Tibial nerve (tissue), 4 donors: ENCODE data around the gene FBXL17. TPM values are rescaled to one million over a fixed set of nuclear protein-coding genes. Genes with fewer than 3 reads are reported as not detected.

Source experiments
- DNase-seq, 2 donors: peaks; one replicate each; pipeline ENCODE4 v3.0.0-alpha.2; 2019; ENCODE audit warnings: low spot score in 2 of 2
- H3K27ac ChIP-seq, 4 donors: fragments of 200-600 bp; sonication (generic) in 3 of 4; one replicate each; pipeline ENCODE4 v1.5.1; 2017 to 2019; ENCODE audit warnings: mild to moderate bottlenecking in 1 of 4
- H3K27me3 ChIP-seq, 2 donors: fragments of 200-600 bp; sonication (generic) in 1 of 2; one replicate each; pipeline versions ENCODE4 v1.5.1 to v1.6.0; 2017 to 2019
- H3K36me3 ChIP-seq, 3 donors: fragments of 200-600 bp; sonication (generic); one replicate each; pipeline ENCODE4 v1.5.1; 2018 to 2019
- H3K4me1 ChIP-seq, 4 donors: fragments of 200-600 bp; sonication (generic) in 3 of 4; one replicate each; pipeline ENCODE4 v1.5.1; 2017 to 2019
- H3K4me3 ChIP-seq, 4 donors: fragments of 200-600 bp; sonication (generic) in 3 of 4; one replicate each; pipeline ENCODE4 v1.5.1; 2017 to 2019; ENCODE audit warnings: mild to moderate bottlenecking in 1 of 4, moderate library complexity in 1 of 4
- H3K9me3 ChIP-seq, 4 donors: fragments of 200-600 bp; sonication (generic) in 3 of 4; one replicate each; pipeline ENCODE4 v1.5.1; 2017 to 2019
- CTCF ChIP-seq, 5 experiments: fragments of 200-600 bp in 3 of 5; fragments of 450-650 bp in 2 of 5; sonication (generic) in 3 of 5; IDR thresholded peaks; one replicate each; pipeline ENCODE4 v1.5.1; 2016 to 2019; ENCODE audit warnings: antibody characterized with exemption in 5 of 5, mild to moderate bottlenecking in 3 of 5, moderate library complexity in 2 of 5
- EP300 ChIP-seq, 2 donors: sonication (generic); formaldehyde crosslinking; IDR thresholded peaks; one replicate each; pipeline ENCODE4 v1.6.1; 2017; ENCODE audit warnings: antibody characterized with exemption in 2 of 2, mild to moderate bottlenecking in 1 of 2
- POLR2A ChIP-seq, 2 donors: fragments of 450-650 bp; IDR thresholded peaks; one replicate each; pipeline ENCODE4 v1.6.1; 2017; ENCODE audit warnings: antibody characterized with exemption in 2 of 2, mild to moderate bottlenecking in 2 of 2, moderate library complexity in 2 of 2
- WGBS, 2 donors: methylation state at CpG; one replicate each; pipeline ENCODE4 v1.1.5; 2018; 5-methylcytosine and 5-hydroxymethylcytosine counted together
- total RNA-seq, 4 donors: library from RNA; depleted of rRNA; stranded (reverse); fragments of >200 nt; gene quantifications; one replicate each; pipeline ENCODE4 v1.1.0, GENCODE V29; 2016

FBXL17 gene
- total RNA-seq, 4 donors from 2014 or later = 16.5 to 19.0 (median 17.6) TPM

- TF ChIP-seq POLR2A (IDR thresholded peaks at IDR 0.05) (no peak), CTCF (IDR thresholded peaks at IDR 0.05) (no peak)
- Histone ChIP-seq H3K36me3 (no peaks in the 10 kb centered on the region), H3K4me3 (no peak overlapping the region), H3K27me3 (no peaks in the 10 kb centered on the region), H3K27ac (no peak overlapping the region), H3K4me1 (peaks cover 0 to 12% (median 0%) of the 10 kb centered on the region in 4 donors), H3K9me3 (no peaks in the 10 kb centered on the region)
- 37 to 43% methylated on average over 1 of the region's 1 CpG for WGBS, 2 donors
- no peak for DNase-seq
These were observed 356.9 kb downstream of the FBXL17 start for GRCh38 chr5:108024986-108025385.

- Histone ChIP-seq H3K4me1 (no peaks in the 10 kb centered on the region), H3K36me3 (peaks cover 0 to 7% (median 0%) of the 10 kb centered on the region in 3 donors), H3K27ac (no peak overlapping the region), H3K27me3 (no peaks in the 10 kb centered on the region), H3K4me3 (no peak overlapping the region), H3K9me3 (no peaks in the 10 kb centered on the region)
- TF ChIP-seq EP300 (IDR thresholded peaks at IDR 0.05) (no peak), POLR2A (IDR thresholded peaks at IDR 0.05) (no peak), CTCF (IDR thresholded peaks at IDR 0.05) (no peak)
- DNase-seq = no peak
- WGBS, 2 donors = 62 to 67% methylated on average over 2 of the region's 2 CpGs
These were observed 365.8 kb downstream of the FBXL17 start for GRCh38 chr5:108016101-108016500.

- TF ChIP-seq CTCF (IDR thresholded peaks at IDR 0.05) (no peak), POLR2A (IDR thresholded peaks at IDR 0.05) (no peak), EP300 (IDR thresholded peaks at IDR 0.05) (no peak)
These were observed 375.1 kb downstream of the FBXL17 start for GRCh38 chr5:108006791-108007190.

GRCh38 chr5:108003178-108003577, 378.7 kb downstream of the FBXL17 start:
- Histone ChIP-seq H3K27ac (no peak overlapping the region), H3K27me3 (no peaks in the 10 kb centered on the region), H3K9me3 (no peaks in the 10 kb centered on the region), H3K4me1 (peaks cover 0 to 17% (median 0%) of the 10 kb centered on the region in 4 donors), H3K4me3 (peak overlapping the region in 1 of 4 donors; percentile 29), H3K36me3 (peaks cover 0 to 2% (median 0%) of the 10 kb centered on the region in 3 donors)
- 8% methylated on average over 1 of the region's 1 CpG for WGBS, 2 donors
- TF ChIP-seq POLR2A (IDR thresholded peaks at IDR 0.05) (no peak), EP300 (IDR thresholded peaks at IDR 0.05) (no peak)
- no peak for DNase-seq

More at GRCh38 chr5:108006791-108007190, 375.1 kb downstream of the FBXL17 start:
- no peak overlapping the region for H3K27ac ChIP-seq
- no peaks in the 10 kb centered on the region for H3K9me3 ChIP-seq
- peaks cover 0 to 2% (median 0%) of the 10 kb centered on the region in 3 donors for H3K36me3 ChIP-seq
- 85 to 89% methylated on average over 3 of the region's 3 CpGs for WGBS, 2 donors
- no peak overlapping the region for H3K4me3 ChIP-seq
- DNase-seq = no peak
- peaks cover 0 to 17% (median 0%) of the 10 kb centered on the region in 4 donors for H3K4me1 ChIP-seq
- H3K27me3 ChIP-seq = no peaks in the 10 kb centered on the region

GRCh38 chr5:108001222-108001621, 380.7 kb downstream of the FBXL17 start:
- H3K4me3 ChIP-seq = no peak overlapping the region
- peaks cover 0 to 17% (median 0%) of the 10 kb centered on the region in 4 donors for H3K4me1 ChIP-seq
- H3K27ac ChIP-seq = no peak overlapping the region
- 78 to 93% methylated on average over 4 of the region's 4 CpGs for WGBS, 2 donors
- no peaks in the 10 kb centered on the region for H3K9me3 ChIP-seq
- no peak for DNase-seq
- H3K36me3 ChIP-seq = no peaks in the 10 kb centered on the region
- H3K27me3 ChIP-seq = no peaks in the 10 kb centered on the region
- TF ChIP-seq POLR2A (IDR thresholded peaks at IDR 0.05) = no peak
- TF ChIP-seq CTCF (IDR thresholded peaks at IDR 0.05) = no peak
- no peak for TF ChIP-seq EP300 (IDR thresholded peaks at IDR 0.05)
